ENCODE results near the gene CENATAC.

GRCh38 chr11:119028346-119029068 lies 30.6 kb downstream of the CENATAC start:
- TF ChIP-seq TAF1 (IDR thresholded peaks at IDR 0.05; ENCODE audit: borderline replicate concordance, low read depth, low read length) (no peak), POLR2AphosphoS5 (IDR thresholded peaks at IDR 0.05; ENCODE audit: low read depth, low read length) (no peak)
